Inflammatory macrophage treated with lipopolysaccharide for 4 hours (primary cell): ENCODE results near the gene CBLC.

ENCODE experiments used
- DNase-seq: peaks from one replicate; pipeline ENCODE4 v3.0.0-alpha.2; 2020

The CBLC gene

GRCh38 chr19:44777715-44778347, at the start of gene CBLC:
Gene CBLC (plus strand): TSS chr19:44777890. CDS start chr19:44777932, 42 bp downstream.
- DNase-seq, result no peak

GRCh38 chr19:44728178-44728577, 49.5 kb upstream of the CBLC start:
- DNase-seq, result no peak

- DNase-seq, result no peak
Observed at GRCh38 chr19:44729516-44730033, 48.1 kb upstream of the CBLC start.

- DNase-seq, result no peak
Observed at GRCh38 chr19:44731081-44731480, 46.6 kb upstream of the CBLC start.

- no peak for DNase-seq
Observed at GRCh38 chr19:44731622-44732021, 46.1 kb upstream of the CBLC start.

- DNase-seq, result no peak
Observed at GRCh38 chr19:44732235-44733014, 45.3 kb upstream of the CBLC start.

GRCh38 chr19:44734357-44734756, 43.3 kb upstream of the CBLC start:
- DNase-seq, result no peak

GRCh38 chr19:44735011-44735410, 42.7 kb upstream of the CBLC start:
- no peak for DNase-seq

- peak; percentile 73 for DNase-seq
Observed at GRCh38 chr19:44737238-44738071, 40.2 kb upstream of the CBLC start.

GRCh38 chr19:44738136-44738535, 39.6 kb upstream of the CBLC start:
- DNase-seq, result no peak

GRCh38 chr19:44738603-44739558, 38.8 kb upstream of the CBLC start:
- peak; percentile 94 for DNase-seq

GRCh38 chr19:44740351-44740824, 37.3 kb upstream of the CBLC start:
- no peak for DNase-seq

GRCh38 chr19:44741258-44741731, 36.4 kb upstream of the CBLC start:
- DNase-seq, result no peak

GRCh38 chr19:44741841-44742329, 35.8 kb upstream of the CBLC start:
- DNase-seq, result peak; percentile 98

- peak; percentile 51 for DNase-seq
Observed at GRCh38 chr19:44742330-44743061, 35.2 kb upstream of the CBLC start.

- no peak for DNase-seq
Observed at GRCh38 chr19:44744871-44745332, 32.8 kb upstream of the CBLC start.

GRCh38 chr19:44745341-44745831, 32.3 kb upstream of the CBLC start:
- DNase-seq, result peak; percentile 66

- DNase-seq, result no peak
Observed at GRCh38 chr19:44745887-44746600, 31.6 kb upstream of the CBLC start.

GRCh38 chr19:44746616-44746945, 31.1 kb upstream of the CBLC start:
- DNase-seq, result no peak
